Measurements from ENCODE around the gene AGFG2.
"Not testable (repeated sequence)": the region's sequence is repeated elsewhere in the genome, so short reads cannot be mapped to it uniquely, and the experiment has no call there.

Gene AGFG2

GRCh38 chr7:100521076-100521475, 17.9 kb upstream of the AGFG2 start:
- H3K9me3 ChIP-seq (ENCODE audit: control insufficient read depth, insufficient read depth, low read length): no peaks in the 10 kb centered on the region
- peaks cover 11% of the 10 kb centered on the region; the same call in 1 of the 2 replicates for H3F3A ChIP-seq (ENCODE audit: control insufficient read depth, insufficient read depth)
- no peak overlapping the region for H3K4me3 ChIP-seq (ENCODE audit: low read length)
- no peaks in the 10 kb centered on the region for H3K79me2 ChIP-seq (ENCODE audit: control insufficient read depth, low read length)
- TF ChIP-seq CTCF (IDR thresholded peaks at IDR 0.05; ENCODE audit: low read depth, low read length, poor library complexity, severe bottlenecking): no peak
- TF ChIP-seq EZH2phosphoT487 (IDR thresholded peaks at IDR 0.05; ENCODE audit: borderline replicate concordance, low read length): no peak
- H3K9me2 ChIP-seq (replicated peaks; ENCODE audit: control insufficient read depth, low read length): no peaks in the 10 kb centered on the region
- H3K27me3 ChIP-seq (ENCODE audit: control insufficient read depth, low read length): peaks cover 11% of the 10 kb centered on the region; the same call in 1 of the 2 replicates
- H3K36me3 ChIP-seq (ENCODE audit: control insufficient read depth, low read length): no peaks in the 10 kb centered on the region
- H3K27ac ChIP-seq (ENCODE audit: low read depth, low read length): no peak overlapping the region
- H3K4me2 ChIP-seq (ENCODE audit: low read length): no peak overlapping the region
- no peaks in the 10 kb centered on the region for H4K20me1 ChIP-seq (ENCODE audit: control insufficient read depth, insufficient read depth, low read depth, low read length)
- H3K4me1 ChIP-seq (ENCODE audit: control insufficient read depth, low read length): peaks cover 9% of the 10 kb centered on the region

- H3K27ac ChIP-seq (ENCODE audit: low read depth, low read length); H3F3A ChIP-seq (ENCODE audit: control insufficient read depth, insufficient read depth); H3K4me1 ChIP-seq (ENCODE audit: control insufficient read depth, low read length); H3K9me3 ChIP-seq (ENCODE audit: control insufficient read depth, insufficient read depth, low read length); H3K36me3 ChIP-seq (ENCODE audit: control insufficient read depth, low read length); H3K4me2 ChIP-seq (ENCODE audit: low read length); H4K20me1 ChIP-seq (ENCODE audit: control insufficient read depth, insufficient read depth, low read depth, low read length); H3K4me3 ChIP-seq (ENCODE audit: low read length); H3K79me2 ChIP-seq (ENCODE audit: control insufficient read depth, low read length); H3K9me2 ChIP-seq (replicated peaks; ENCODE audit: control insufficient read depth, low read length): not testable (repeated sequence)
- H3K27me3 ChIP-seq (ENCODE audit: control insufficient read depth, low read length): peaks cover 12% of the 10 kb centered on the region
Measured at GRCh38 chr7:100521909-100522593, 17.0 kb upstream of the AGFG2 start.

GRCh38 chr7:100523192-100523591, 15.8 kb upstream of the AGFG2 start:
- not testable (repeated sequence) for H3K9me3 ChIP-seq (ENCODE audit: control insufficient read depth, insufficient read depth, low read length); H3K79me2 ChIP-seq (ENCODE audit: control insufficient read depth, low read length); H3K4me3 ChIP-seq (ENCODE audit: low read length); H4K20me1 ChIP-seq (ENCODE audit: control insufficient read depth, insufficient read depth, low read depth, low read length); H3K4me2 ChIP-seq (ENCODE audit: low read length); H3F3A ChIP-seq (ENCODE audit: control insufficient read depth, insufficient read depth); H3K27ac ChIP-seq (ENCODE audit: low read depth, low read length); H3K9me2 ChIP-seq (replicated peaks; ENCODE audit: control insufficient read depth, low read length); H3K4me1 ChIP-seq (ENCODE audit: control insufficient read depth, low read length); H3K36me3 ChIP-seq (ENCODE audit: control insufficient read depth, low read length)
- peaks cover 20% of the 10 kb centered on the region for H3K27me3 ChIP-seq (ENCODE audit: control insufficient read depth, low read length)

GRCh38 chr7:100528108-100528866, 10.7 kb upstream of the AGFG2 start:
- H4K20me1 ChIP-seq (ENCODE audit: control insufficient read depth, insufficient read depth, low read depth, low read length); H3K27ac ChIP-seq (ENCODE audit: low read depth, low read length); H3K4me1 ChIP-seq (ENCODE audit: control insufficient read depth, low read length); H3K36me3 ChIP-seq (ENCODE audit: control insufficient read depth, low read length); H3K79me2 ChIP-seq (ENCODE audit: control insufficient read depth, low read length); H3K4me2 ChIP-seq (ENCODE audit: low read length); H3K4me3 ChIP-seq (ENCODE audit: low read length); H3K9me2 ChIP-seq (replicated peaks; ENCODE audit: control insufficient read depth, low read length); H3K9me3 ChIP-seq (ENCODE audit: control insufficient read depth, insufficient read depth, low read length); H3F3A ChIP-seq (ENCODE audit: control insufficient read depth, insufficient read depth): not testable (repeated sequence)
- H3K27me3 ChIP-seq (ENCODE audit: control insufficient read depth, low read length): peaks cover 40% of the 10 kb centered on the region

Data from DOHH2 (cell line).